Skeletal muscle satellite cell (primary cell): ENCODE results near the gene SEMA5A.

Experiments
- H3K27me3 ChIP-seq: 2 replicates; pipeline ENCODE4 v1.7.0; 2013; ENCODE audit warnings: low read length; ENCODE audit not compliant: control insufficient read depth, insufficient read depth
- H3K36me3 ChIP-seq: 2 replicates; pipeline ENCODE4 v1.7.0; 2013; ENCODE audit warnings: mild to moderate bottlenecking, control low read depth, low read length; ENCODE audit not compliant: insufficient read depth
- H3K4me1 ChIP-seq: 2 replicates; pipeline ENCODE4 v1.7.0; 2013; ENCODE audit warnings: low read length; ENCODE audit not compliant: control insufficient read depth, insufficient read depth
- H3K4me2 ChIP-seq: 2 replicates; pipeline ENCODE4 v1.7.0; 2013; ENCODE audit warnings: mild to moderate bottlenecking, low read length
- H3K4me3 ChIP-seq: 2 replicates; pipeline ENCODE4 v1.7.0; 2013; ENCODE audit warnings: low read length
- H3K9ac ChIP-seq: 2 replicates; pipeline ENCODE4 v1.7.0; 2013; ENCODE audit warnings: mild to moderate bottlenecking, low read depth, low read length, moderate library complexity
- H3K9me3 ChIP-seq: replicated peaks from 2 replicates; pipeline ENCODE4 v1.7.0; 2013; ENCODE audit warnings: mild to moderate bottlenecking, control low read depth, low read length

Gene SEMA5A

GRCh38 chr5:9241479-9242305 is 304.2 kb downstream of the SEMA5A start:
- H3K9me3 ChIP-seq, result no peaks in the 10 kb centered on the region
- H3K9ac ChIP-seq, result no peak overlapping the region
- no peaks in the 10 kb centered on the region for H3K27me3 ChIP-seq
- no peaks in the 10 kb centered on the region for H3K36me3 ChIP-seq
- H3K4me2 ChIP-seq, result no peak overlapping the region
- no peak overlapping the region for H3K4me3 ChIP-seq
- peaks cover 18% of the 10 kb centered on the region for H3K4me1 ChIP-seq

DNA sequence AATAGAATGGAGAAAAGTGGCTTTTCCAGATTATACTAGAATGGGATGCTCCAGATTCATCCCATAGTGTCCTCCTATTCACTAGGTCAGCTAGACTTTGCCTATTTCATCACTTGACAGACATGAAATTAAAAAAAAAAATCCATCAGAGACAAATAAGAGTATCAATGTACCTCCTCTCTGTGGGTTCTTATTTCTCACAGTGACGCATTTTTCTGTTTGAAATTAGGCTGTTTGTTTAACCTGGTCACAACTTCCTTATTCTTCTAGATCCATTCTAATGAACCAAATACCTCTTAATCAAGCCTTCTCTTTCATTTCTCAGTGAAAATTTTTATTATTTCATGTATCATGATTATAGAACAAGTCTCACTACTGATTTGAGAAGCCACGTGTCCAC is 305.4 kb downstream of the SEMA5A start:
- no peak overlapping the region for H3K9ac ChIP-seq
- no peaks in the 10 kb centered on the region for H3K36me3 ChIP-seq
- no peak overlapping the region for H3K4me3 ChIP-seq
- H3K27me3 ChIP-seq, result no peaks in the 10 kb centered on the region
- H3K9me3 ChIP-seq, result no peaks in the 10 kb centered on the region
- no peak overlapping the region for H3K4me2 ChIP-seq
- H3K4me1 ChIP-seq, result peaks cover 18% of the 10 kb centered on the region

- Histone ChIP-seq H3K4me3 (no peak overlapping the region), H3K9me3 (no peaks in the 10 kb centered on the region), H3K9ac (no peak overlapping the region), H3K36me3 (no peaks in the 10 kb centered on the region), H3K4me1 (peaks cover 18% of the 10 kb centered on the region), H3K27me3 (no peaks in the 10 kb centered on the region), H3K4me2 (peak overlapping the region; percentile 13)
Measured at GRCh38 chr5:9239626-9240025, 306.2 kb downstream of the SEMA5A start.

- H3K4me2 ChIP-seq, result peak overlapping the region; percentile 13
- H3K4me1 ChIP-seq, result peaks cover 18% of the 10 kb centered on the region
- no peaks in the 10 kb centered on the region for H3K27me3 ChIP-seq
- no peaks in the 10 kb centered on the region for H3K9me3 ChIP-seq
- H3K9ac ChIP-seq, result no peak overlapping the region
- H3K4me3 ChIP-seq, result no peak overlapping the region
- no peaks in the 10 kb centered on the region for H3K36me3 ChIP-seq
Measured at GRCh38 chr5:9239071-9239470, 306.8 kb downstream of the SEMA5A start.

DNA sequence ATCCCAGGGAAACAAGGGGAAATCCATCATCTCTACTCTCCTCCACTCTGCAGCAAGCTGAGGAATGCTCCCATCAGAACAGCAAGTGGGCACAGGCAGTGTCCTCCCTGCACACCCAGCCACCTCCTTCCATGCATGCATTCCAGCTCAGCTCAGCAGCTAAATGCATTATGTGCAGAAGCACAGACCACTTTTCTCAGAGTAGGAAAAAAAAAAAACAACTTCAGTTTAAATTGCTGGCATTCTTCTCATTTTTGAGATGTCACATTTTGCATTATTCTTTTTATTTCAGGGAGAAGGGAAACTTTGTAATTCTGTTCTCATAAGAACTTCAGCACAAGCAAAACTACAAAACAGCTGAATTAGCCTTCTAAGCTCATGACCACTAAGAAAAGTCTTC is 312.2 kb downstream of the SEMA5A start:
- no peaks in the 10 kb centered on the region for H3K9me3 ChIP-seq
- no peak overlapping the region for H3K4me2 ChIP-seq
- no peak overlapping the region for H3K4me3 ChIP-seq

GRCh38 chr5:9233035-9233434 is 312.8 kb downstream of the SEMA5A start:
- Histone ChIP-seq H3K4me3 (no peak overlapping the region), H3K4me1 (peaks cover 7% of the 10 kb centered on the region), H3K4me2 (no peak overlapping the region), H3K36me3 (no peaks in the 10 kb centered on the region), H3K9ac (no peak overlapping the region), H3K9me3 (no peaks in the 10 kb centered on the region), H3K27me3 (no peaks in the 10 kb centered on the region)

More for the DNA sequence above, 312.2 kb downstream of the SEMA5A start:
- Histone ChIP-seq H3K27me3 (no peaks in the 10 kb centered on the region), H3K4me1 (peaks cover 7% of the 10 kb centered on the region), H3K36me3 (no peaks in the 10 kb centered on the region), H3K9ac (no peak overlapping the region)

- Histone ChIP-seq H3K4me3 (no peak overlapping the region), H3K4me1 (peaks cover 7% of the 10 kb centered on the region), H3K9me3 (no peaks in the 10 kb centered on the region), H3K27me3 (no peaks in the 10 kb centered on the region), H3K9ac (no peak overlapping the region), H3K4me2 (no peak overlapping the region), H3K36me3 (no peaks in the 10 kb centered on the region)
Measured at GRCh38 chr5:9231842-9232241, 314.0 kb downstream of the SEMA5A start.

GRCh38 chr5:9230355-9230754 is 315.5 kb downstream of the SEMA5A start:
- Histone ChIP-seq H3K9me3 (no peaks in the 10 kb centered on the region), H3K9ac (no peak overlapping the region), H3K27me3 (no peaks in the 10 kb centered on the region), H3K4me3 (no peak overlapping the region), H3K4me1 (peaks cover 7% of the 10 kb centered on the region), H3K36me3 (no peaks in the 10 kb centered on the region), H3K4me2 (no peak overlapping the region)

DNA sequence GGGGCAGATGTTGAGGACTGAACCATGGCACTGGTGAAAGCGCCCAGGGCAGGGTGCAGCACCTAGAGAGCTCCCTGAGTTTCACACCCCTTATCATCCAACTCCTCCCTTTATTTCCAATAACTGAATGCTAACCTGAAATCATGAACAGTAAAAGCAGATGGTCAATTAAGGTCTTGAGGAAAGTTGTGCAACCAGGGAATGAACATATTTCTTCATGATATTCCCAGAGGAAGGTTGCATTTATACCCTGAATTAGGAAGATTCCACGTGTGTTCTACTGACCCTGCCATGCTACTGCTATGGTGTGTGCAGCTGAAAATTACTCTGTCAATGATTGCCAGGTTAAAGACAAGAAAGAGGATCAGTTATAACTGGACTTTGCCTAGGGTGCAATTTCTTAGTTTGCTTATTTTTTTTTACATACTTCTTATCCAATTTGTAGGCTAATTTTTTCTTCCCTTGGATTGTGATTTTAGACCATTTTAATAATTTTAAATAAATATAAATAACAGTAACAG is 319.8 kb downstream of the SEMA5A start:
- Histone ChIP-seq H3K9me3 (no peaks in the 10 kb centered on the region), H3K4me1 (no peaks in the 10 kb centered on the region), H3K4me3 (no peak overlapping the region), H3K27me3 (no peaks in the 10 kb centered on the region), H3K9ac (no peak overlapping the region), H3K4me2 (no peak overlapping the region), H3K36me3 (no peaks in the 10 kb centered on the region)

DNA sequence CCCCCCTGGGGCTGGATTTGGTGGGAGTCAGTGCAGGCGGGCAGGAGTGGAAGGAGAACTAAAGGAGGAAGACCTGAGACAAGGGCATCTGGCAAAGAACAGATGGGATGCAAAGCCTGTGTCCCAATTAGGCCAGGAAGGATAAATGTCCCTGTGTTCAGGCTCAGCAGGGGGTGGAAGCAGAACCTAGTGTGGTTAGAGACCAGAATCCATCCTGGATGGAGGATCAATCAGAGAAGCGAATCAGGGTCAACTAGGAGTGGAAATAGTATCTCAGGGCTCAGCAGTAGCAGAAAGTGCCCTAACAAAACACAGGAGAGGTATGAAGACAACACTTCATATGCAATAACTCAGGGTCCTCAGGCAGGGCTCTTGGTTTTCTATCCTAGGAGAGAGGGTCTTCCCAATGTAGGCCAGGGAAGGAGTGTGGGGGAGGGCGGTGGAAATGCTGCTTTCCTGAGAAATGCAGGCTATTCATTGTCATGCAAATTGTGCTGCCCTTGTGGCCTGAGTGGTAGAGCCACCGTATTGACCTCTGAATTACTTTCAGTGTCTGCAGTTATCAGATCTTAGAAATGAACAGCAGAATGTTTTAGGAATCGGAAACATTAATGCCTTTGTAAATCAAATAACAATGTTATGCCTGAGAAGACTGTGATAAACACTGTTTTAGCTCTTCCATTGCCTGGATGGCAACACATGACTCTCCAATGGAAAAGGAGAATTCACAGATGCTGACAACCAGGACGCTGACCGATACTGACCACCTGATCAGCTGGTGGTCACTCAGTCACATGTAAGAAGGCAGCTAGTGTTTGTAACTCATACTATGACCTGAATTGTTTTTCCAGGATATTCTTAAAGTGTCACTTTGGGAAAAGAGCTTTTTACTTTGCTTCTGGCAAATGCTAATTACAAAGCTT is 323.6 kb downstream of the SEMA5A start:
- no peaks in the 10 kb centered on the region for H3K9me3 ChIP-seq
- H3K36me3 ChIP-seq, result no peaks in the 10 kb centered on the region
- no peaks in the 10 kb centered on the region for H3K4me1 ChIP-seq
- H3K4me2 ChIP-seq, result no peak overlapping the region
- no peak overlapping the region for H3K9ac ChIP-seq
- H3K4me3 ChIP-seq, result no peak overlapping the region
- no peaks in the 10 kb centered on the region for H3K27me3 ChIP-seq

DNA sequence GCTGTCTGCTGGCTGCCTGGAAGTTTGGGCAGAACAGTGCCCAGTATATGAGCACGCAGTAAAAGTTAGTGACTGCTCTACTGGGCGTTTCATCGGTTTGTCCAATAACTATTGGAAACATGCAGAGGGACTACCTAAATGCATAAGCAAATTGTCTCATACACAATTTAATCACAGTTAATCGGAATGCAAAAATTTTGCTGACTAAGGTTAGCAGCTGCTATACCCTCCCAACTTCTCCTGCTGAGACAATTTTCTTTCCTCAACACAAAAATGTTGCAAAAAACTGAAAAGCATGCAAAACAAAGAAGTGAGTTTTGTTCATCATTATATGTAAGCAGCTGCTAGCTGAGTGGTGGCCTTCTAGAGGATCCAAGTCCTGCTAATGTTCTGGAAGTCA is 327.5 kb downstream of the SEMA5A start:
- Histone ChIP-seq H3K4me1 (no peaks in the 10 kb centered on the region), H3K9me3 (no peaks in the 10 kb centered on the region), H3K4me3 (no peak overlapping the region), H3K36me3 (no peaks in the 10 kb centered on the region), H3K4me2 (no peak overlapping the region), H3K9ac (no peak overlapping the region), H3K27me3 (no peaks in the 10 kb centered on the region)
